GM12878 (cell line): ENCODE results near the gene NAXE. TPM values are rescaled to one million over a fixed set of nuclear protein-coding genes. Genes with fewer than 3 reads are reported as not detected.

Experiments
- ATAC-seq: fragments of 200-7000 bp; cut with Tn5 transposase; 3 replicates; pipeline ENCODE4 v1.9.1; 2020; ENCODE audit warnings: mild to moderate bottlenecking, moderate library complexity
- BruUV-seq: library from RNA; stranded (reverse); fragments of 400-500 nt; replicated peaks from 2 replicates; lab custom pipeline; 2021; lab: Mats Ljungman, UMichigan
- CTCF ChIA-PET: fragments of 300-600 bp; sonication (Branson Sonifier 250); formaldehyde crosslinking; extraction: SDS; loops from one replicate; lab custom pipeline; 2021; ENCODE audit warnings: inconsistent platforms; lab: Yijun Ruan, JAX
- POLR2A ChIA-PET: fragments of 350-600 bp; formaldehyde crosslinking; extraction: SDS; loops from one replicate; lab custom pipeline; 2021; ENCODE audit warnings: inconsistent platforms; lab: Charles Lee
- RAD21 ChIA-PET: fragments of 300-600 bp; sonication (Branson Sonifier 250); formaldehyde crosslinking; loops from one replicate; lab custom pipeline; 2023; ENCODE audit warnings: antibody characterized with exemption; ENCODE audit not compliant: unreplicated experiment; lab: Charles Lee
- SMC1A ChIA-PET: fragments of 300-600 bp; sonication (Branson Sonifier 250); formaldehyde crosslinking; loops from one replicate; lab custom pipeline; 2023; ENCODE audit not compliant: unreplicated experiment, uncharacterized antibody; lab: Charles Lee
- DNase-seq: peaks from one replicate; pipeline ENCODE4 v3.0.0-alpha.2; 2011; ENCODE audit warnings: low read depth, low spot score
- FAIRE-seq: peaks from 3 replicates; lab custom pipeline; 2011; peaks lifted over from hg19 to GRCh38; lab: Jason Lieb, UNC
- H2AFZ ChIP-seq: 2 replicates; pipeline ENCODE4 v1.6.0; 2011; ENCODE audit warnings: low read depth, low read length, control low read depth; ENCODE audit not compliant: control insufficient read depth
- H3K27ac ChIP-seq: 2 replicates; pipeline ENCODE4 v1.5.1; 2011; ENCODE audit warnings: control low read depth; ENCODE audit not compliant: control insufficient read depth, insufficient read depth
- H3K27me3 ChIP-seq, 2 experiments: replicated peaks in 1 of 2; 2 replicates each; pipeline versions ENCODE4 v1.6.0 to v1.6.1; 2011; ENCODE audit warnings: low read length in 1 of 2; ENCODE audit not compliant: control insufficient read depth in 2 of 2, insufficient read depth in 2 of 2
- H3K36me3 ChIP-seq, 2 experiments: 2 replicates each; pipeline ENCODE4 v1.5.1; 2011; ENCODE audit warnings: low read length in 1 of 2; ENCODE audit not compliant: control insufficient read depth in 2 of 2, insufficient read depth in 2 of 2
- H3K4me1 ChIP-seq: 2 replicates; pipeline ENCODE4 v1.6.1; 2011; ENCODE audit warnings: mild to moderate bottlenecking, low read length, moderate library complexity, mixed read lengths; ENCODE audit not compliant: control insufficient read depth, insufficient read depth
- H3K4me2 ChIP-seq: 2 replicates; pipeline ENCODE4 v1.6.0; 2011; ENCODE audit warnings: control low read depth; ENCODE audit not compliant: control insufficient read depth, insufficient read depth
- H3K4me3 ChIP-seq: fragments of 200-600 bp; sonication (generic); 2 replicates; pipeline ENCODE4 v1.5.1; 2016
- H3K79me2 ChIP-seq: 2 replicates; pipeline ENCODE4 v1.6.0; 2011; ENCODE audit warnings: low read length; ENCODE audit not compliant: control insufficient read depth, insufficient read depth
- H3K9ac ChIP-seq: 2 replicates; pipeline ENCODE4 v1.8.0; 2011; ENCODE audit warnings: low read length, control low read depth, mixed read lengths; ENCODE audit not compliant: control insufficient read depth, insufficient read depth
- H3K9me3 ChIP-seq: replicated peaks from 3 replicates; pipeline ENCODE4 v1.5.1; 2011; ENCODE audit warnings: mild to moderate bottlenecking, low read length; ENCODE audit not compliant: control insufficient read depth, insufficient read depth
- H4K20me1 ChIP-seq: 2 replicates; pipeline ENCODE4 v1.6.0; 2011; ENCODE audit not compliant: control insufficient read depth, insufficient read depth
- BACH1 ChIP-seq: fragments of 450-650 bp; IDR thresholded peaks from 2 replicates; pipeline ENCODE4 v1.6.1; 2017; ENCODE audit warnings: mild to moderate bottlenecking, borderline replicate concordance
- BRCA1 ChIP-seq: IDR thresholded peaks from 2 replicates; pipeline ENCODE4 v1.6.1; 2011; ENCODE audit warnings: low read depth, low read length, improper control_type of control experiment
- CHD1 ChIP-seq: IDR thresholded peaks from 2 replicates; pipeline ENCODE4 v1.6.1; 2012; ENCODE audit warnings: low read depth, low read length, improper control_type of control experiment
- FOXM1 ChIP-seq: IDR thresholded peaks from 2 replicates; pipeline ENCODE4 v1.6.1; 2012; ENCODE audit warnings: low read depth, mild to moderate bottlenecking, inconsistent platforms, low read length, moderate library complexity
- NR2C2 ChIP-seq: IDR thresholded peaks from 2 replicates; pipeline ENCODE4 v1.6.1; 2011; ENCODE audit warnings: borderline replicate concordance, low read depth; ENCODE audit not compliant: control insufficient read depth, insufficient read length
- NRF1 ChIP-seq: conservative IDR thresholded peaks from 2 replicates; pipeline ENCODE4 v1.6.1; 2011; ENCODE audit warnings: mild to moderate bottlenecking, low read depth, low read length, improper control_type of control experiment
- RELB ChIP-seq: fragments of 450-650 bp; IDR thresholded peaks from 2 replicates; pipeline ENCODE4 v1.6.1; 2017; ENCODE audit warnings: low read depth, mild to moderate bottlenecking, moderate library complexity
- SMARCA5 ChIP-seq: fragments of 450-650 bp; IDR thresholded peaks from 2 replicates; pipeline ENCODE4 v1.6.1; 2017; ENCODE audit warnings: mild to moderate bottlenecking
- ZNF207 ChIP-seq: fragments of 450-650 bp; IDR thresholded peaks from 2 replicates; pipeline ENCODE4 v1.6.1; 2014; ENCODE audit warnings: antibody characterized with exemption, mild to moderate bottlenecking, borderline replicate concordance
- ZNF592 ChIP-seq: fragments of 450-650 bp; IDR thresholded peaks from 2 replicates; pipeline ENCODE4 v1.6.1; 2017; ENCODE audit warnings: mild to moderate bottlenecking, moderate library complexity
- WGBS: methylation state at CpG from one replicate; pipeline ENCODE4 v1.1.6; 2016; ENCODE audit warnings: low lambda C conversion rate; ENCODE audit not compliant: insufficient replicate concordance, insufficient coverage; ENCODE audit errors: missing lambda C conversion rate; 5-methylcytosine and 5-hydroxymethylcytosine counted together
- in situ Hi-C: fragments of 300-500 bp; cut with MboI; formaldehyde crosslinking; loops from 9 replicates; pipeline ENCODE4 v1.14.3; 2018; ENCODE audit warnings: mixed read lengths
- intact Hi-C: fragments of 100-400 bp; cut with micrococcal nuclease; formaldehyde crosslinking; loops from one replicate; pipeline ENCODE4 v1.14.2; 2022; ENCODE audit not compliant: unreplicated experiment
- polyA plus RNA-seq, 11 experiments: library from polyadenylated mRNA; depleted of rRNA in 4 of 11; unstranded in 6 of 11; stranded (reverse) in 5 of 11; fragments of >200 nt; fragmentation: Nextera tagmentation in 4 of 11; fragmentation: Illumina TruSeq in 1 of 11; extraction: Ambion mirVana in 4 of 11; extraction: Trizol in 1 of 11; gene quantifications; 1 replicate in 1 of 11; 2 replicates in 10 of 11; pipeline versions ENCODE4 v1.2.1 to v1.2.3, GENCODE V29; 2011 to 2016; ENCODE audit warnings: inconsistent platforms in 2 of 11, missing spikeins in 2 of 11, low read depth in 1 of 11
- total RNA-seq, 4 experiments: library from RNA; depleted of rRNA in 3 of 4; stranded (reverse); fragments of >200 nt in 3 of 4; fragmentation: Illumina TruSeq in 1 of 4; extraction: Trizol in 1 of 4; gene quantifications; 2 replicates each; pipeline versions ENCODE4 v1.2.1 to v1.2.3, GENCODE V29; 2013 to 2021
- TF ChIP-seq, protein P1 (sequence below): fragments of 450-650 bp; IDR thresholded peaks from 2 replicates; pipeline ENCODE4 v1.6.1; 2017; ENCODE audit warnings: antibody characterized with exemption, mild to moderate bottlenecking, moderate library complexity
- TF ChIP-seq, protein P2 (sequence below): IDR thresholded peaks from 2 replicates; pipeline ENCODE4 v1.6.1; 2012; ENCODE audit warnings: mild to moderate bottlenecking, low read depth, low read length

The NAXE gene
- total and polyA plus RNA-seq, 10 of the 15 experiments (the other 5 are each of a cell fraction or from before 2014, with no cell fraction given), result 17.8 to 93.3 (median 68.8) TPM

DNA sequence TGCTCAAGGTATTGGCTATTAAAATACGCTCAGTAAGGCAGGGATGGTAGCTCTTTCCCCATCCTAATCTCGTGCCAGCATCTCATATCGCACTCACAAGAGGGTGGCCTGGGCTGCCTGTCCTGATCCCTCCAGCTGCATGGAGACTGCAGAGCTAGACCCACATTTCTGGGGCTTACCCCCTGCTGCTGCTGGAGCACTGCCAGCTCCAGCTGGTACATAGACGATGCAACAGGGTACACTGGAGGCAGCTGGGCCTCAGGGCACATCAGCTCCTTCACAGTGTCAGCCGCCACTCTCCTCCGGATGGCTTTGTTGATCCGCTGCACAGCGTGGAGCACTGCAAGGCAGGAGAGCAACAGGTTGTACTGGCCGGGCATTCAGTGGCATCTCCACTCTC is 35.2 kb upstream of the NAXE start:
- H3K4me1 ChIP-seq, result no peaks in the 10 kb centered on the region
- intact Hi-C loops, result no loop called here
- 67% methylated on average over 9 of the region's 9 CpGs for WGBS
- no peak for FAIRE-seq
- H3K27me3 ChIP-seq, result no peaks in the 10 kb centered on the region
- DNase-seq, result no peak
- no TSS peak for BruUV-seq
- ATAC-seq, result no peak
- RAD21 ChIA-PET, result interaction anchor here (1.7 kb wide), 1 partner anchor 170 kb away, joined by 4 read pairs; no protein-coding TSS in a partner anchor
- POLR2A ChIA-PET, result no interaction called here
- in situ Hi-C loops, result no loop called here
- H3K4me3 ChIP-seq, result no peak overlapping the region
- no peak overlapping the region for H3K4me2 ChIP-seq
- H3K27ac ChIP-seq, result no peak overlapping the region
- CTCF ChIA-PET, result no interaction called here
- H4K20me1 ChIP-seq, result no peaks in the 10 kb centered on the region
- SMC1A ChIA-PET, result interaction anchor here (0.8 kb wide), 1 partner anchor 31 kb away, joined by 5 read pairs; no protein-coding TSS in a partner anchor
- peaks cover 0 to 2% of the 10 kb centered on the region in 2 experiments; a peak in 1 of 4 replicates for H3K36me3 ChIP-seq
- H3K79me2 ChIP-seq, result no peaks in the 10 kb centered on the region
- no peak overlapping the region for H2AFZ ChIP-seq
- H3K9me3 ChIP-seq, result no peaks in the 10 kb centered on the region
- H3K9ac ChIP-seq, result no peak overlapping the region
- no peak for TF ChIP-seq SMARCA5
- TF ChIP-seq RELB, result no peak
- TF ChIP-seq, protein P1, sequence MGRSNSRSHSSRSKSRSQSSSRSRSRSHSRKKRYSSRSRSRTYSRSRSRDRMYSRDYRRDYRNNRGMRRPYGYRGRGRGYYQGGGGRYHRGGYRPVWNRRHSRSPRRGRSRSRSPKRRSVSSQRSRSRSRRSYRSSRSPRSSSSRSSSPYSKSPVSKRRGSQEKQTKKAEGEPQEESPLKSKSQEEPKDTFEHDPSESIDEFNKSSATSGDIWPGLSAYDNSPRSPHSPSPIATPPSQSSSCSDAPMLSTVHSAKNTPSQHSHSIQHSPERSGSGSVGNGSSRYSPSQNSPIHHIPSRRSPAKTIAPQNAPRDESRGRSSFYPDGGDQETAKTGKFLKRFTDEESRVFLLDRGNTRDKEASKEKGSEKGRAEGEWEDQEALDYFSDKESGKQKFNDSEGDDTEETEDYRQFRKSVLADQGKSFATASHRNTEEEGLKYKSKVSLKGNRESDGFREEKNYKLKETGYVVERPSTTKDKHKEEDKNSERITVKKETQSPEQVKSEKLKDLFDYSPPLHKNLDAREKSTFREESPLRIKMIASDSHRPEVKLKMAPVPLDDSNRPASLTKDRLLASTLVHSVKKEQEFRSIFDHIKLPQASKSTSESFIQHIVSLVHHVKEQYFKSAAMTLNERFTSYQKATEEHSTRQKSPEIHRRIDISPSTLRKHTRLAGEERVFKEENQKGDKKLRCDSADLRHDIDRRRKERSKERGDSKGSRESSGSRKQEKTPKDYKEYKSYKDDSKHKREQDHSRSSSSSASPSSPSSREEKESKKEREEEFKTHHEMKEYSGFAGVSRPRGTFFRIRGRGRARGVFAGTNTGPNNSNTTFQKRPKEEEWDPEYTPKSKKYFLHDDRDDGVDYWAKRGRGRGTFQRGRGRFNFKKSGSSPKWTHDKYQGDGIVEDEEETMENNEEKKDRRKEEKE, result no peak
- TF ChIP-seq CHD1, result no peak
- no peak for TF ChIP-seq ZNF207
- no peak for TF ChIP-seq ZNF592
- no peak for TF ChIP-seq BACH1
- no peak for TF ChIP-seq NRF1
- TF ChIP-seq NR2C2, result no peak
- TF ChIP-seq, protein P2, sequence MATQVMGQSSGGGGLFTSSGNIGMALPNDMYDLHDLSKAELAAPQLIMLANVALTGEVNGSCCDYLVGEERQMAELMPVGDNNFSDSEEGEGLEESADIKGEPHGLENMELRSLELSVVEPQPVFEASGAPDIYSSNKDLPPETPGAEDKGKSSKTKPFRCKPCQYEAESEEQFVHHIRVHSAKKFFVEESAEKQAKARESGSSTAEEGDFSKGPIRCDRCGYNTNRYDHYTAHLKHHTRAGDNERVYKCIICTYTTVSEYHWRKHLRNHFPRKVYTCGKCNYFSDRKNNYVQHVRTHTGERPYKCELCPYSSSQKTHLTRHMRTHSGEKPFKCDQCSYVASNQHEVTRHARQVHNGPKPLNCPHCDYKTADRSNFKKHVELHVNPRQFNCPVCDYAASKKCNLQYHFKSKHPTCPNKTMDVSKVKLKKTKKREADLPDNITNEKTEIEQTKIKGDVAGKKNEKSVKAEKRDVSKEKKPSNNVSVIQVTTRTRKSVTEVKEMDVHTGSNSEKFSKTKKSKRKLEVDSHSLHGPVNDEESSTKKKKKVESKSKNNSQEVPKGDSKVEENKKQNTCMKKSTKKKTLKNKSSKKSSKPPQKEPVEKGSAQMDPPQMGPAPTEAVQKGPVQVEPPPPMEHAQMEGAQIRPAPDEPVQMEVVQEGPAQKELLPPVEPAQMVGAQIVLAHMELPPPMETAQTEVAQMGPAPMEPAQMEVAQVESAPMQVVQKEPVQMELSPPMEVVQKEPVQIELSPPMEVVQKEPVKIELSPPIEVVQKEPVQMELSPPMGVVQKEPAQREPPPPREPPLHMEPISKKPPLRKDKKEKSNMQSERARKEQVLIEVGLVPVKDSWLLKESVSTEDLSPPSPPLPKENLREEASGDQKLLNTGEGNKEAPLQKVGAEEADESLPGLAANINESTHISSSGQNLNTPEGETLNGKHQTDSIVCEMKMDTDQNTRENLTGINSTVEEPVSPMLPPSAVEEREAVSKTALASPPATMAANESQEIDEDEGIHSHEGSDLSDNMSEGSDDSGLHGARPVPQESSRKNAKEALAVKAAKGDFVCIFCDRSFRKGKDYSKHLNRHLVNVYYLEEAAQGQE, result no peak
- no peak for TF ChIP-seq FOXM1
- no peak for TF ChIP-seq BRCA1
